Stomach (tissue), 4 donors: ENCODE measurements around the gene ZFTA.

Source experiments
- CTCF ChIP-seq, 7 experiments: fragments of 450-650 bp in 4 of 7; fragments of 200-600 bp in 3 of 7; sonication (generic) in 3 of 7; IDR thresholded peaks; one replicate each; pipeline ENCODE4 v1.5.1; 2016 to 2019; ENCODE audit warnings: antibody characterized with exemption in 7 of 7, control low read depth in 2 of 7, mild to moderate bottlenecking in 1 of 7
- POLR2A ChIP-seq, 4 donors: fragments of 450-650 bp; IDR thresholded peaks; one replicate each; pipeline ENCODE4 v1.6.1; 2016; ENCODE audit warnings: antibody characterized with exemption in 4 of 4, control low read depth in 2 of 4, mild to moderate bottlenecking in 1 of 4, moderate library complexity in 1 of 4

GRCh38 chr11:63756919-63757761 is 11.4 kb downstream of the ZFTA start:
- TF ChIP-seq CTCF (IDR thresholded peaks at IDR 0.05) = no peak
- no peak for TF ChIP-seq POLR2A (IDR thresholded peaks at IDR 0.05)
